GM21529 (cell line): ENCODE results near the gene ETV3.

Experiments
- ATAC-seq: cut with Tn5 transposase; IDR thresholded peaks from one replicate; pipeline ENCODE4 v1.9.1; 2021; ENCODE audit not compliant: unreplicated experiment

The ETV3 gene

DNA sequence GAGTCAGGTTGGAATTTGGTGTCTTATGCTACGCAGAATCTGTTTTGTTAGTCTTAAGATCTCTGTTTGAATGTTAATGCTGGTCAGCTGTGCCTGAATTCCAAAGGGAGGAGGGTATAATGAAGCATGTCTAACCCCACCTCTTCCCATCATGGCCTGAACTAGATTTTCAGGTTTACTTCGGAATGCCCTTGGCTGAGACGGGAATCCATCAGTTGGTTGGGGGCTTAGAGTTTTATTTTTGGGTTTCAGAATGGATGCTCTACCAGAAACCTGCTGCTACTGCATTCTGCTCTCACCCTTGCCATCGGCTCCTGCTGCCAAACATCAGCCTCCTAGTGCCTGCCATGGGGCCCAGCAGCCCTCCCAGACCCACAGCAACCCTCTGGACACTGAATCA, 24.1 kb upstream of the ETV3 start:
- ATAC-seq, result no peak

DNA sequence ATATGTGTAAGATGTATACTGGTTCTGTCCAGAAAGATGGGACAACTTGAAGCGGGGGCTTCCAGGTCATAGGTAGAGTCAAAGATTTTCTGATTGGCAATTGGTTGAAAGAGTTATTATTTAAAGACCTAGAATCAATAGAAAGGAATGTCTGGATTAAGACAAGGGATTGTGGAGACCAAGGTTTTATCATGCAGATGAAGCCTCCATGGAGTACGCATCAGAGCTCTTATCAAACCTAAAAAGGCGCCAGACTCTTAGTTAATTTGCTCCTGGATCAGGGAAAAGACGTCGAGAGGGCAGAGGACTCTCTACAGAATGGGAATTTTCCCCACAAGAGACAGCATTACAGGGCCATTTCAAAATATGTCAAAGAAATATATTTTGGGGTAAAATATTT, 23.7 kb upstream of the ETV3 start:
- ATAC-seq, result no peak

DNA sequence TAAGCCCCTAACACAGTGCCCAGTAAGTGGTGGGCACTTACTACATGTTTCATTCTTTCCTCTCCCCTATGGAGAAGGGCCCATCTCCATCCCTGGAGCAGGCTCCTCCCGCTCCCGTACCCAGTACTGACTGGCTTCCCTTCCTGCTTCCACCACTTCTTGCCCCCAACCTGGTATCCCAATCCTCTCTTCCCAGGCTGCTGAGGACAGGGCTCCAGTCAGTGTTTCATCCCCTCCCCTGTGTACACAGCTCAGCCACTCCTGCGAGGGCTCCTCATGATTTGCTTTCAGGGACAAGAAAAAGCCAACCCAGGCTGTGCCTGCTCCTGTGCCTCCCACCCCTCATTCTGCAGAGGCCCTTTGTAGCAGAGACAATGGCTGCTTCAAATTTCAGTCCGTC, 20.8 kb upstream of the ETV3 start:
- no peak for ATAC-seq

DNA sequence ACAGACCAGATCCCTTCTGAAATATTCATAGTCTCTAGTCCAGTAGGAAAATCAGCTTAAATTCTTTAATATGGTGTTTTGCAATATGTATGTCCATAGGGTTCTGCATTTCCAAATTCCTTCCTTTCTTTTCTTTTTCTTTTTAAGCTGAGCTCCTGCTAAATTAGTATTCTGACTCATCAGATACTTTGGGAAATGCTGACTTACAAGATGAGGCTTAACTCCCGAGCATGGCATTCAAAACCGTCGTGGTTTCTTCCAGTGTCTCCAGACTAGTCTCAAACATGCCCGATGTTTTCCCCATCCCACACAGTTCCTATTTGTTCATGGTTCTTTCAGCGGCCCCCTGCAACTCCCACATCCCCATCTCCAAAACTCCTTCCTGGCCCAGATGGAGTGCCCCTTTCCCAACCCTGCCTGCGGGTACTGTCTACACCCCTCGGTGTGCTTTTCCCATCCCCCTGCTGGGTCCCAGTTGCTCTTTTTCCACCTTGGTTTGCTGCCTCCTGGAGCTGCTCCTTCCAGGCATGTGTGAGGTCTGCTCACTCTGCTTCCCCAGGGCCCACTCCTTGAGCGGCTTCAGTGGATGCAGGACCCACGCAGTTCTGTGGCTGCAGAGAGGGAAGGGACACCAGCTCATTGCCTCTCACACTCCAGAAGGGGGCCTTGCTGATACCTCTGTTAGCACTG, 19.5 kb upstream of the ETV3 start:
- no peak for ATAC-seq

DNA sequence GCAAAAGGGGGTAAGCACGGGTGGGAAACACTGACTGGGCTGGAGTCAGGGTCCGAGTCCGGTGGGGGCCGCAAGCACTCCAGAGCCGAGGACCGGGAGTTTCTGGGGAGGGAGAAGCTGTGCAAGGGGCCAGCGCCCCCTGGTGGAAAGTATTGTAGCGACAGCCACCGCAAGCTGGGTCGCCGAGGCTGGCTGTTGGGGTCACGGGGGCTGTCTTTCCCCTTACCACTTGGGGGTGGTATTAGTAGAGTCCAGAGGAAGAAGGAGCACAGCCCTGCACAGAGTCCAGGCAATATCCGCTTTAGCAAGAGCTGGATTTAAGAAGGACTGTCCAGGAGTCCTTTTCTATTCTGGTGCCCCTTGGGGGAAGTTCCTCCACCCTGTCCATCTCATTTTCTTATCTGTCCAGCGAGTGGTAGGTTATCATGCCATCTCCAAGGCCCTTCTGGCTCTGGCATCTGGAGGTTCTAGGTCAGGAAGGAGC, 17.9 kb upstream of the ETV3 start:
- peak; percentile 47 for ATAC-seq

DNA sequence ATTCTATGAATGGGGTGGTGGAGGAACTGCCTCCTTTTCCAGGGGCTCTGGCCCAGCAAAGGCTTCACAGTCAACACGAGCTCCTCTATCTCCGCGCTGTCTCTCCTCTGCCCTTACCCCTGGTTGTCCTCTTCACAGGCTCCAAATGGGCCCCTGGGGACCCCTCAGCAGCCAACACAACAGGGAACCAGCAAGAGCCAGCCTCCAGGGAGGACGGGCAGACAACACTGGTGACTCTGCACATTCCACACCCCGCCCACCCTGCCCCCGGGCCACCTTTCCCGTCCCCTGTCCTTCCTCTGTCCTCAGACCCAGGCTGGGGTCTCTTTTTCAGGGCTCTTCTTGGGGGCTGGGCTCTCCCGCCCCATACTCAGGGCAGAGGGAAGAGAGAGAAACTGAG, 17.5 kb upstream of the ETV3 start:
- ATAC-seq, result no peak

DNA sequence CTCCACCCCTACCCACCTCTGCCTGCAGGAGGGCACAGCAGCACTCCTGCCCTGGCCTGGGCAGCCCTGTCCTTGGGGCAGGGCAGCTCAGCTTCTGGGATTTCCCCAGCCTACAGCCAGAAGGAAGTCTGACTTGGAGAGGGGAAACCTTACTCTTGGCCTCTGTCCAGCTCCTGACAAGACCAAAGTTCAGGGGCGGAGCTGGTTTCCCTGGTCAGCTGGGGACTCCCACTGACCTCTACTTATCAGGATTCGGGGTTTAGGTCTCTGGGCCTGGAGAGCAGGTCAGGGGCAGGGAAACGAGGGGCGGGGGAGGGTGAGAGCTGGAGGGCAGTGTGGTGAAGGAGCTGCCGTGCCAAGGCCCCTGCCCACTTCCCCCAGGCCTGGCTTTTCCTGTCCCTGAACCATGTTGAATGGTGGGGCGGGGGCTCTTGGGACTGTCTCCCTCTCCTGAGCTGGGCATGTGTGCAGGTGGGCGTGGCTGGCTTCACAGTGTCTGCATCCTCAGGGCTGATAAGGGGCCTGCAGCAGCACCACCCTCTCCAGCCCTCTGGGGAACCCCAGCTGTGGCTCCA, 16.8 kb upstream of the ETV3 start:
- ATAC-seq, result no peak

DNA sequence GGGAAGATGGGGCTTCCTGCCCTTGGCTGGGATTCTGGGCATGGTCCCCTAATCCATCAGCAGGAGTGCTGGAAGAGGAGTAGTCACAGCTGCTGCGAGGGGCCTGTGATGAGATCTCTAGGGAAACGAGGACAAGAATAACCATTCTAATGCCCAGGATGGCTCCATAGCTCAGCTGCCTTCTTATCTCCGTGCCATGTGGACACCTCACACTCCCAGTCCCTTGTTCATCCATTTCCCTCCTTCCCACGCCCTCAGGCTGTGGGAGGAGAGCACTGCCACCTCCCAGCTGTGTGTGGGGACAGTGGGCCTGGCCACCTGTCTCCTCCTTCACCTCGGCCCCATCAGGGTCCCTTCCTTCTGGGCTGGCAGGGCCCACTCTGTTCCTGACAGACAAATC, 16.1 kb upstream of the ETV3 start:
- no peak for ATAC-seq

DNA sequence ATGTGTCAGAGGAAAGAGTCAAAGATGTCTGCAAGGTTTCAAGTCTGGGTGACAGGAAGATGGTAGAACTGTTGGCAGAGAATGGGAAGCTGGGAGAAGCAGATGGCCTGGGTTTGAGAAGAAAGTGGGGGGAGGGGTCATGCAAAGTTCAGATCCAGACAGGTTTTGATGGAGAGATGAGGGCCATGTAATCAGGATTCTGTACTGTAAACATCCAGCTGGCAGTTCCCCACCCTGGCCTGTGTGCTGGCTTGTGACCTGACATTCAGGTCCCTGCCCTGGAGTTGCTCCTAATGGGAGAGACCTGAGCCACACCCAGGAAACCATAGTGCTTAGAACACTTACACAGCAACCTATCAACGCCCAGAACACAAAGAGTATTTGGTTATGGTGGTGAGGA, 15.6 kb upstream of the ETV3 start:
- ATAC-seq, result no peak

DNA sequence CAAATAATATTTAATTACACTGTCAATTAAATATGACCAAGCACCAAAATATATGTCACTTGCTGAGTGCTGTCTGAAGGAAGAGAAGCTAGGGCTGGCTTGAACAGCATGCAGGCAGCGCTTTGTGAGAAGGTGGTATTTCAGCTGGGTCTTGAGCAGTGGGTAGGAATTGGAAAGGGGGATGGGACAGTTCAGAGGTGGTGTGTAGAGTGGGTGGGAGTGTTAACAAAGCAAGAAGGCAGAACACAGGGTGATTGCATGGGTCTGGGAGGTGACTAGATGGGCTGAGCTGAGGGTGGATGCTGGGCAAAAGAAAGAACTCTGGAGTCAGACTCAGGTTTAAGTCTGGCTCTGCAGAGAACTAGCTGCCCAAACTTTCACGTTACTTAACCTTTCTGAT, 14.3 kb upstream of the ETV3 start:
- ATAC-seq, result no peak

DNA sequence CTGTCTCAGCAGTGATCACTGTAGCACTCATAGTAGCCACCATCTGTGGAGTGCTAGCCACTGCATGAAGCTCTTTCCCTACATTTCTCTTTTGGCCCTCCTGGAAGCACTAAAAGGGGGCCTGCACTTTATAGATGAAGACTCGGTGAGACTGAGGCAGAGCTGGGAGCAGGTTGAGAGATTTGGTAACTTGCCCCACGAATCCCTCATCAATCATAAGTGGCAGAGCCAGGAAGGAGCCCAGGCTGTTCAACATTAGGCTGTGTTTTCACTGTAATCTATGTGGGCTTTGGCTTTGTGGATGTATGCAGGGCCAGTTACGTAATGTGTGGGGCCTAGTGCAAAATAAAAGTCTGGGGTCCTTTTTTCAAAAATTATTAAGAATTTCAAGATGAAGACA, 13.3 kb upstream of the ETV3 start:
- no peak for ATAC-seq

DNA sequence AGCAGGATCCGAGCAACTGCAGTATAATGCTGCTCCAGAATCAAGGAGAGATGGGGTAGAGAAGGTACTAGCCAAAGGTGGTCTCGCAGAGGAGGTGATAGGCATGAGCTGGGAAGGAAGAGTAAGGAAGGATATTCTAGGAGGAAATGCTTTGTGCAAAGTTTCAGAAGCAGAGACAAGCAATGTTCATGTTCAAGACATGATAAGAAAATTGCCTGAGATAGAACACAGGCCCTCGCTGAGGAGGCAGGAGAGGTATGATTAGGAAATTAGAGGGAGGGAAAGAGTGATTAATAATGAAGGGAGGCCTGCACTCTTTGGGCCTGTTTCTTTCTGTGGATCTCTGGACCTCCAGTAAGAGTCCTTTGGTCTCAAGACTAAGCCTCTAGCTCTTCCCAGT, 12.9 kb upstream of the ETV3 start:
- no peak for ATAC-seq

DNA sequence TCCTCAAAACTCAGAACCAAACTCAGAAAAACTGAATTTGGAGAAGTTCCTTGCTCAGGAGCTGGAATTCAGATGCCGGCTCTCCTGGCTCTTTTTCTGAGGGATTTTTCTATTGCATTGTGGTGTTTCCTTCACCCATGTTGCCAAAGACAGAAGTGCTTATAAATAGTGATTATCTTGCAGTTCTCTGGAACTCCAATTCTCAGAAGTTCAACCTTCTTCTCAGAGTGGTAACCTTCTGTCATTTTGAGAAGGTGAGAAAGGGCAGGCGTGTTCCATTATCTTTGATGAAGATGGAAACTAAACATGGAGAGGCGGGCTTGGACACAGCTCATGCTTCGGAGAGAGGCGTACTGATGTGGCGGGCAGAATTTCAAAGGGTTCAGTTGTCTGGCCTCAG, 12.4 kb upstream of the ETV3 start:
- no peak for ATAC-seq

DNA sequence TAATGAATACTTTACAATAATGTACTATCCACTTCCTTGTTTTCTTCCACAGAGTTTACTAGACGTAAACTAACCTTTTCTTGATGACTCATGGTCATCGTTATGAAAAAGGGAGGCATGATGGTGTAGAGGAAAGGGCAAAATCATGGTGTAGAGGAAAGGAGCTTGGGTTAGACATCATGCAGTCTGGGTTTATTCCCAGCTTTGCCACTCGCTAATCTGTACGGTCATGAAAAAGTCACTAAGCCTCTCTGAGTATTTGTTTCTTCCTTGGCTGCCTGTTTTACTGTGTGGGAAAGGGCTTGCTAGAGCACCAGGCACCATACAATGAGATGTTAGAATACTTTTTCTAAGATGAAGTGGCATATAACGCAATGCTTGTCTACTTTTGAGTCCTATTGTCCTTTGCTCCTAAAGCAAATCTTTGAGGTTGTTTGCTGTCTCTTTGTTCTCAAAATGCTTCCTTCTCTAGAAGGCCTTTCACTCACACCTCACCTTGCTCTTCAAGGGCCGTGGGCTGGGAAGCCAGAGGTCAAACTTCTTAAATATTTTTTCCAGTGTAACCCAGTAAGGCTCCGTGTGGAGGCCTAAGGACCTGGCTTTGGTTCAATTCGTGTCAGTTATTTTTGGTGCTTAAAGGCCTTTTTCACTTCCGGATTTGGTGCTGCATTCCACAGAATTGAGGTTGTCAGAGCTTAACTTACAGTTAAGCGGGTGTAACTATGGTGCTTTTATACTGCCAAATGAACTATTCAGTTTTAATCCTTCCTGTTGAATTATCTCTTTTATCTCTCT, 9.9 kb upstream of the ETV3 start:
- ATAC-seq, result no peak

DNA sequence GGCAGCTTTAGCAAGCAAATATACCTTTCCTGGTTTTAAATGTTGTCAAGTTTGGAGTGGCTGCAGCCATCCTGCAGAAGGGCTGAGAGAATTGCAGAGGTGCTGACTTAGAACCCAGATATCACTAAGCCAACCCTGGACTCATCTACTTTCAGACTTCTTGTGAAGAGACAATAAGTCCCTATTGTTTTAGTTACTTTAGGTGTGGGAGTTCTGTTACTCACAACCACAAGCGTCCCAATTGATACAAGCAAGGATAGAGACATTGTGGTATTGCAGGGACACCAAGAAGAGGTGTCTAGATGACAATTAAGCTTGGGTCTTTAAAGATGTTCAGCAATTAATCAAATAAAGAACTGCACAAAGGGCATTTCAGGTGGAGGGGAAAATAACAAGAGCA, 8.8 kb upstream of the ETV3 start:
- ATAC-seq, result no peak

DNA sequence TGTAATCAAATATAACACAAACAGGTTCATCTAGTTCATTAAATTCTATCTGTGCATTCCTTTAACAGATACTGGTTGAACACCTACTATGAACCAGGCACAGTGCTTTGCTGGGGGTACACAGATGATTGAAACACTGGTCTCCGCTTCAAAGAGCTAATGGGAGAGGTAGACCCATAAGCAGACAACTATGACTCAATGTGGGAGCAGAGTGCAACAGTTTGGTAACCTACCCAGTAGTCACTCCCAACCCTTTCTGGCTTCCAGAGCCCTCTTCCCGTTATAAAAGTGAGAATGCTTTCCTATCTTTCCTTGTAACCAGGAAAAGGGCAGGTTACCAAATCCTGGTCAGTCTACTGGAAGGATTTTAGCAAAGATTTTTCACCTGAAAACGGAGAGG, 8.0 kb upstream of the ETV3 start:
- ATAC-seq, result no peak

DNA sequence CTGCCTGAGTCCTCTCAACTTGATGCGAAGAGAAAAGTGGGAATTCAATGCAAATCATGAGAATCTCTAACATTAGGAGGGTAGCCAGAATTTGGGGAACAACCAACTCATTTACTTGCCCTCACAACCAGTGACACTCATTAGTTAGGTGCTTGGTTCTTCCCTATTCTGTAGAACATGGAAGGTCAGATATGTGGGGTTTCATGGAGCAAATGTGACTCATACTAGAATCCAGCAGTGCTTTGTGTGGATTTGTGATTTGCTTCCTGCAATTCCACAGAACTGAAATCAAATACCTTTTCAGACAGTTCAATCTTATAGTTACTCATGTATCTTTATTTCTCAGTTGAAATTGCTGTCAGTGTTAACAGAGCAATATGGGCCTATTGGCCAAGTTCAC, 6.9 kb upstream of the ETV3 start:
- ATAC-seq, result no peak

DNA sequence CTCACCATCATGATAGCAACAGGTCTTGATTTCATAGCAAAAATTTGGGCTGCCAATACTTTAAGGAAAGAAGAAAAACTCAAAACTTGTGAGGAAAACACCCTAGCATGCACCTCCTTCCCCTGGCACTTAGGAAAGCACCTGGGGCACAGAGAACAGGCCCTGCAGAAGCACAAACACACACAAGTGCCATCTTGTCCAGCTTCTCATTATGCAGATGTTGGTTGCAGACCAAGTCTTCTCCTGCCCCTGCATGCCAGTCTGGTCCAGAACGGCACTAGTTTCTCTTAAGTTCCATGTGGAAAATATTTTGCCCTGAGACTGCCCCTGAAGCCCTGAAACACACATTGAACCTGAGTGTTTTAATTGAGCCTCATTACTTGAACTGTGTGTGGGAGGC, 6.3 kb upstream of the ETV3 start:
- no peak for ATAC-seq

DNA sequence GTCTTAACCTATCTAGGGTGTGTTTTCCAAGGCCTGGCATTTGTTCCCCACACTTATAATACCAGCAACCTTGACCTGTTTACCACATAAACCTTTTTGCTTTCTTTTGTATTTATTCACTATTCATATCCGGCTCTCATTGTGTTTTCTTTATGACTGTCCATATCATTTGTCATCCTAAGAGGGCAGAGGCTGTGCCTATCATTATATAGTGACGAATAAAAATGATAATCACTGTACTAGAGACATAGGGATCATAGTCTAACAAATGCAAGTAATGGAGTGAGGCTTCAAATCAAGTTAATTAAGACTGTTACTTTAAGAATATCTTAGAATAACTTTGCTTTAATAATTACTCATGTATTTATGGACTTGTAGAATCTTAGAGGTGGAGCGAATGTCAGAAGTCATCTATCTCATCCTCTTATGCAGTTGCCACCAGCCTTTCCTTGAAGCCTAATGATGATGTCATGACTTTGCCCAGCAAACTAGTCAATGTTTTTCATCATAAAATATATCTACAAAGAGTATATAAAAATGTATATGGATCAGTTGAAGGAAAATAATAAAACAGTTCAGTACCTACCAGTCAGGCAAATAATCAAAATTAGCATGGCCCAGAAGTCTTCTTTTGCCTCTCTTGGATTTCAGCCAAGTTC, 4.7 kb upstream of the ETV3 start:
- ATAC-seq, result no peak

DNA sequence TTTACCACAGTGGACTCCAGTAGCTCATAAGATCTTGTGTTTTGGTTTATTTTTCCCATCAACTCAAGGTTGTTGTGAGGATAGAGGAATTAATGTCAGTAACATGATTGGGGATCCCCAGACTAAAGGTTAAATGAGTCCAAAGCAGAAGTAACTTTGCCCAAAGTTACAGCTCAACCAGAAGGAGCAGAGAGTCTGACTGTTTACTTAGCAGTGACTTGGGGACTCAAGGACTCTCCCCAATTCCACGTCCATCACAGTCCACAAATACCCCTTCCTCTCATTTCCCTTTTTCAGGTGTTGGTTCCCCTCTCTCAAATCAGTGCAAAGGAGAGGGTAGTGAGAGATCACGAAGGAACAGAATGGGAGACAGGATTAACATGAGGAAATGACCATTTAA, 4.0 kb upstream of the ETV3 start:
- ATAC-seq, result no peak

DNA sequence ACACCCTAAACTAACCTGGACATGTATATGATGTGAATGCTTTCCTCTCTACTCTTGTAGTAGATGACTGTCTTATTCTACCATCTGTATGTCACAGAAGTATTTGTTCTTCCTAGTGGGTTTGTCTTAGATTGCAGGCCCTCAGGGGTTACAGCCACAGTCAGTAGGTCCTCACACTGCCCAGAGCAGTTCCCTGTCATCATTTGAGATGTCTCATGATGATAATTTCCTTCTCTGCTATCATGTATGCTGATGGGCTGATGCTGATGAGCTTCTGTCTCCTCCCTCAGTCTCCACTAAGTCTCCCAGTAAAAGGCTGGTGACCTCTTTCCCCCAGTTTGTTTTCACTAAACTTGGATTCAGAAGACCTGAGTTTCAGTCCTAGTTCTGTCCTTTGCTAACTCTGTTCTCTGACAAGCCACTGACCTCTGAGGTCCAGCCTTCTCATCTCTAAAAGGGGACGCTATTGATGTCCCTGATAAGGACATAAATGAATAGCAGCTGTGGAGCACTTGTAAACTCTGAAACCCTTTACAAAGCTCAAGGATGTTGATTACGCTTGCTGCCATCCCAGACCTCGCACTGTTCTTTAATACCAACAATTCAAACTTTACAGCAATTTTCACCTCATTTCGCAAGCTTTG, 3.1 kb upstream of the ETV3 start:
- ATAC-seq, result no peak
